Breast epithelium (tissue), 4 donors: ENCODE data around the gene SLC44A1. TPM values are rescaled to one million over a fixed set of nuclear protein-coding genes. Genes with fewer than 3 reads are reported as not detected.

Experiments used
- DNase-seq, 2 donors: peaks; one replicate each; pipeline ENCODE4 v3.0.0-alpha.2; 2019; ENCODE audit warnings: low spot score in 2 of 2
- H3K27ac ChIP-seq, 2 donors: fragments of 200-600 bp; sonication (generic) in 1 of 2; one replicate each; pipeline ENCODE4 v1.5.1; 2016 to 2019; ENCODE audit warnings: mild to moderate bottlenecking in 1 of 2
- H3K27me3 ChIP-seq, 2 donors: fragments of 200-600 bp; sonication (generic) in 1 of 2; one replicate each; pipeline versions ENCODE4 v1.5.1 to v1.6.0; 2017 to 2019; ENCODE audit warnings: control low read depth in 1 of 2, mild to moderate bottlenecking in 1 of 2
- H3K36me3 ChIP-seq: fragments of 200-600 bp; one replicate; pipeline ENCODE4 v1.5.1; 2019
- H3K4me1 ChIP-seq, 2 donors: fragments of 200-600 bp; sonication (generic); one replicate each; pipeline ENCODE4 v1.5.1; 2016 to 2019; ENCODE audit warnings: control low read depth in 1 of 2
- H3K4me3 ChIP-seq, 3 donors: fragments of 200-600 bp; sonication (generic); 1 replicate in 2 of 3; 2 replicates in 1 of 3; pipeline ENCODE4 v1.5.1; 2016 to 2019; ENCODE audit warnings: mild to moderate bottlenecking in 3 of 3, moderate library complexity in 2 of 3
- H3K9me3 ChIP-seq, 2 donors: fragments of 200-600 bp; sonication (generic) in 1 of 2; one replicate each; pipeline ENCODE4 v1.5.1; 2016 to 2019; ENCODE audit warnings: control low read depth in 1 of 2
- CTCF ChIP-seq, 3 donors: fragments of 450-650 bp; IDR thresholded peaks; one replicate each; pipeline ENCODE4 v1.5.1; 2016 to 2017; ENCODE audit warnings: antibody characterized with exemption in 3 of 3, mild to moderate bottlenecking in 3 of 3, moderate library complexity in 3 of 3
- POLR2A ChIP-seq: fragments of 450-650 bp; IDR thresholded peaks from one replicate; pipeline ENCODE4 v1.6.1; 2016; ENCODE audit warnings: antibody characterized with exemption, mild to moderate bottlenecking, moderate library complexity
- POLR2AphosphoS5 ChIP-seq, 3 donors: sonication (generic); formaldehyde crosslinking; IDR thresholded peaks; one replicate each; pipeline ENCODE4 v1.6.1; 2017; ENCODE audit warnings: antibody characterized with exemption in 3 of 3
- intact Hi-C: fragments of 100-400 bp; cut with DNase I; formaldehyde crosslinking; loops from one replicate; pipeline ENCODE4 v1.15.1; 2023; ENCODE audit warnings: low total_unique reads
- total RNA-seq, 3 donors: library from RNA; depleted of rRNA; stranded (reverse); fragments of >200 nt; gene quantifications; one replicate each; pipeline ENCODE4 v1.1.0, GENCODE V29; 2016

SLC44A1 gene
- total RNA-seq, 3 donors from 2014 or later: 53.7 to 62.6 (median 61.1) TPM

- H3K4me1 ChIP-seq: no peaks in the 10 kb centered on the region
- H3K9me3 ChIP-seq: no peaks in the 10 kb centered on the region
- no peaks in the 10 kb centered on the region for H3K27me3 ChIP-seq
- TF ChIP-seq POLR2A (no peak), POLR2AphosphoS5 (IDR thresholded peaks at IDR 0.05) (no peak), CTCF (IDR thresholded peaks at IDR 0.05) (no peak)
- H3K27ac ChIP-seq: no peak overlapping the region
- no peak for DNase-seq
- no peak overlapping the region for H3K4me3 ChIP-seq
- intact Hi-C loops: no loop called here
- H3K36me3 ChIP-seq: no peaks in the 10 kb centered on the region
Measured at GRCh38 chr9:105392531-105392930, 148.1 kb downstream of the SLC44A1 start.

GRCh38 chr9:105393576-105394344 is 149.3 kb downstream of the SLC44A1 start:
- no peaks in the 10 kb centered on the region for H3K27me3 ChIP-seq
- no peaks in the 10 kb centered on the region for H3K9me3 ChIP-seq
- H3K36me3 ChIP-seq: no peaks in the 10 kb centered on the region
- DNase-seq: no peak
- no peak for TF ChIP-seq POLR2A
- TF ChIP-seq CTCF (IDR thresholded peaks at IDR 0.05): no peak
- TF ChIP-seq POLR2AphosphoS5 (IDR thresholded peaks at IDR 0.05): no peak
- intact Hi-C loops: no loop called here
- H3K4me3 ChIP-seq: no peak overlapping the region
- no peaks in the 10 kb centered on the region for H3K4me1 ChIP-seq
- no peak overlapping the region for H3K27ac ChIP-seq

GRCh38 chr9:105396441-105396840 is 152.0 kb downstream of the SLC44A1 start:
- Histone ChIP-seq H3K9me3 (no peaks in the 10 kb centered on the region), H3K4me1 (no peaks in the 10 kb centered on the region), H3K36me3 (no peaks in the 10 kb centered on the region), H3K27me3 (no peaks in the 10 kb centered on the region), H3K27ac (no peak overlapping the region), H3K4me3 (no peak overlapping the region)
- TF ChIP-seq CTCF (IDR thresholded peaks at IDR 0.05) (no peak), POLR2AphosphoS5 (IDR thresholded peaks at IDR 0.05) (no peak), POLR2A (no peak)
- intact Hi-C loops: no loop called here
- DNase-seq: no peak

GRCh38 chr9:105396901-105397300 is 152.4 kb downstream of the SLC44A1 start:
- no peaks in the 10 kb centered on the region for H3K9me3 ChIP-seq
- no peaks in the 10 kb centered on the region for H3K4me1 ChIP-seq
- no peak overlapping the region for H3K27ac ChIP-seq
- no peak overlapping the region for H3K4me3 ChIP-seq
- no peaks in the 10 kb centered on the region for H3K27me3 ChIP-seq
- DNase-seq: no peak
- TF ChIP-seq CTCF (IDR thresholded peaks at IDR 0.05): no peak
- no peak for TF ChIP-seq POLR2A
- TF ChIP-seq POLR2AphosphoS5 (IDR thresholded peaks at IDR 0.05): no peak
- H3K36me3 ChIP-seq: no peaks in the 10 kb centered on the region
- intact Hi-C loops: no loop called here

GRCh38 chr9:105399117-105399516 is 154.7 kb downstream of the SLC44A1 start:
- H3K4me1 ChIP-seq: no peaks in the 10 kb centered on the region
- H3K4me3 ChIP-seq: no peak overlapping the region
- TF ChIP-seq POLR2A (no peak), CTCF (IDR thresholded peaks at IDR 0.05) (no peak)
- no peaks in the 10 kb centered on the region for H3K36me3 ChIP-seq
- H3K9me3 ChIP-seq: no peaks in the 10 kb centered on the region
- DNase-seq: no peak
- H3K27ac ChIP-seq: no peak overlapping the region
- intact Hi-C loops: no loop called here
- H3K27me3 ChIP-seq: no peaks in the 10 kb centered on the region
